OCI-LY7 (cell line): ENCODE measurements around the gene TIMP3.

Experiments
- EZH2phosphoT487 ChIP-seq: fragments of 200-600 bp; sonication (generic); IDR thresholded peaks from 2 replicates; pipeline ENCODE4 v1.6.1; 2018; ENCODE audit warnings: low read depth, borderline replicate concordance, mild to moderate bottlenecking, mixed run types, antibody characterized with exemption, low read length, moderate library complexity, mixed read lengths
- TF ChIP-seq, protein P1 (sequence below): fragments of 200-600 bp; sonication (generic); conservative IDR thresholded peaks from 2 replicates; pipeline ENCODE4 v1.5.1; 2014; ENCODE audit warnings: mild to moderate bottlenecking, antibody characterized with exemption, low read length, moderate library complexity, mixed read lengths

- TF ChIP-seq, protein P1, sequence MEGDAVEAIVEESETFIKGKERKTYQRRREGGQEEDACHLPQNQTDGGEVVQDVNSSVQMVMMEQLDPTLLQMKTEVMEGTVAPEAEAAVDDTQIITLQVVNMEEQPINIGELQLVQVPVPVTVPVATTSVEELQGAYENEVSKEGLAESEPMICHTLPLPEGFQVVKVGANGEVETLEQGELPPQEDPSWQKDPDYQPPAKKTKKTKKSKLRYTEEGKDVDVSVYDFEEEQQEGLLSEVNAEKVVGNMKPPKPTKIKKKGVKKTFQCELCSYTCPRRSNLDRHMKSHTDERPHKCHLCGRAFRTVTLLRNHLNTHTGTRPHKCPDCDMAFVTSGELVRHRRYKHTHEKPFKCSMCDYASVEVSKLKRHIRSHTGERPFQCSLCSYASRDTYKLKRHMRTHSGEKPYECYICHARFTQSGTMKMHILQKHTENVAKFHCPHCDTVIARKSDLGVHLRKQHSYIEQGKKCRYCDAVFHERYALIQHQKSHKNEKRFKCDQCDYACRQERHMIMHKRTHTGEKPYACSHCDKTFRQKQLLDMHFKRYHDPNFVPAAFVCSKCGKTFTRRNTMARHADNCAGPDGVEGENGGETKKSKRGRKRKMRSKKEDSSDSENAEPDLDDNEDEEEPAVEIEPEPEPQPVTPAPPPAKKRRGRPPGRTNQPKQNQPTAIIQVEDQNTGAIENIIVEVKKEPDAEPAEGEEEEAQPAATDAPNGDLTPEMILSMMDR = no peak
- TF ChIP-seq EZH2phosphoT487 = no peak
Measured at GRCh38 chr22:32880061-32880460, 78.6 kb downstream of the TIMP3 start.
